ENCODE results near the gene ERGIC2.
A peak's percentile ranks its signal among the peaks of the same experiment; 100 is the strongest.

ERGIC2 gene

DNA sequence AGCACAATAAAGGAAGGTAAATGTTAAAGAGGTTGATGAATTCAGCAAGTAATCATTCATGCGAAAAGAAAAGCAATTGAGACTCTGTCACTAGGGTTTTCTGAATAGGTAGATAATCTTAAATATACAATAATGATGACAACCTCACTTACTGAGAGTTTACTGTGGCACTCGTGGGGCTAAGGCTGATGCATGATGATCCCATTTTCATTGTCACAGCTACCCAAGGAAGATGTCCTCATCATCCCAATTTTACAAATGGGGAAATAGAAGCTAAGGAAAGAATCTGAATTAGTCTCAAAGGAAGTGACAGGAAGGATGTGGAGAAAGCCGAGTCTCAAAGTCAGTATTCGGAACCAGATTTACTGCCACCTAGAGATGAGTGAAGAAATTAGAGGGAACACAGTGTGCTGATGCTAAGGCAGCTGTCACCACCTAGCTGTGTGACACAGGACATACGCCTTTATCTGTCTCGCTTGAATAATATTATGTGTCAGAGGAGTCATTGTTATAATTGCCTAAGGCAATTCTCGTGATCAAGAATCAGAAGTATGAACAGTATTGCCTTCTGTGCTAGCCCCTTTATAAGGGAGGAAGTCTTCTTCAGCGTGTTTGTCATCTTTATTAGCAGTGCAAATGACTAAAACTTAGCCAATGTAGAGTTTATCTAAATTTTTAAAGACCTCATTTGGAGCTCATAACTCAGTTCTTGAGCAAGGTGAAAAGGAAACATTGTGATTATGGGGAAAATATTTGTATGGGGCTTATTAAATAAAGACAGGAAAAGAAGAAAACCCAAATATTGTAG, 63.2 kb downstream of the ERGIC2 start:
- peak; percentile 50 for DNase-seq
- no peaks in the 10 kb centered on the region for H3K27me3 ChIP-seq (replicated peaks)

DNA sequence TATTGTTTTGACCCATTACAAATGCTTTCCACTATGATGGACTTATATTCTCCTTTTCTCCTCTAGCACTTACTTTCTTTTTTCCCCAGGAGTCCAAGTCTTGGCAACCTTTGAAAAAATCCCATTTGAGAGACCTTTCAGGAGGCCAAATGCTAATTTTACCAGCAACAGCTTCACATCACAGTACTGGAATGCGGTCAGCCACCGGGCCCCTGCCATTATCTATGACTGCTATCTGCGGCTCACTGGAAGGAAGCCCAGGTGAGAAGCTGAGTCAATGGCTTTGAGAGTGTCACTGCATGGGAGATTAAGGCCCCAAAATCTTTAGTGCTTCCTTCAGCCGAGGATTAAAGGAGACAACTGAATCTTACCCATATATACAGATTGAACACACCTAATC, 64.2 kb downstream of the ERGIC2 start:
- H3K27me3 ChIP-seq (replicated peaks): no peaks in the 10 kb centered on the region
- no peak overlapping the region for H3K27ac ChIP-seq
- TF ChIP-seq, protein P1, sequence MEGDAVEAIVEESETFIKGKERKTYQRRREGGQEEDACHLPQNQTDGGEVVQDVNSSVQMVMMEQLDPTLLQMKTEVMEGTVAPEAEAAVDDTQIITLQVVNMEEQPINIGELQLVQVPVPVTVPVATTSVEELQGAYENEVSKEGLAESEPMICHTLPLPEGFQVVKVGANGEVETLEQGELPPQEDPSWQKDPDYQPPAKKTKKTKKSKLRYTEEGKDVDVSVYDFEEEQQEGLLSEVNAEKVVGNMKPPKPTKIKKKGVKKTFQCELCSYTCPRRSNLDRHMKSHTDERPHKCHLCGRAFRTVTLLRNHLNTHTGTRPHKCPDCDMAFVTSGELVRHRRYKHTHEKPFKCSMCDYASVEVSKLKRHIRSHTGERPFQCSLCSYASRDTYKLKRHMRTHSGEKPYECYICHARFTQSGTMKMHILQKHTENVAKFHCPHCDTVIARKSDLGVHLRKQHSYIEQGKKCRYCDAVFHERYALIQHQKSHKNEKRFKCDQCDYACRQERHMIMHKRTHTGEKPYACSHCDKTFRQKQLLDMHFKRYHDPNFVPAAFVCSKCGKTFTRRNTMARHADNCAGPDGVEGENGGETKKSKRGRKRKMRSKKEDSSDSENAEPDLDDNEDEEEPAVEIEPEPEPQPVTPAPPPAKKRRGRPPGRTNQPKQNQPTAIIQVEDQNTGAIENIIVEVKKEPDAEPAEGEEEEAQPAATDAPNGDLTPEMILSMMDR (IDR thresholded peaks at IDR 0.05; ENCODE audit: low read depth, low read length, missing control alignments): no peak
- DNase-seq: peak; percentile 72
- H3K36me3 ChIP-seq (replicated peaks): no peaks in the 10 kb centered on the region
- no peak overlapping the region for H3K4me3 ChIP-seq (ENCODE audit: low read depth, low read length)
- in situ Hi-C loops (cut with HindIII; ENCODE audit: low pct_ligation_motif_present, low sequenced_read_pairs): no loop called here

More for the DNA sequence above, 63.2 kb downstream of the ERGIC2 start:
- Histone ChIP-seq H3K27ac (no peak overlapping the region), H3K36me3 (replicated peaks) (peaks cover 6% of the 10 kb centered on the region), H3K4me3 (ENCODE audit: low read depth, low read length) (no peak overlapping the region)
- in situ Hi-C loops (cut with HindIII; ENCODE audit: low pct_ligation_motif_present, low sequenced_read_pairs): no loop called here
- TF ChIP-seq, protein P1 (IDR thresholded peaks at IDR 0.05; ENCODE audit: low read depth, low read length, missing control alignments): peak; percentile 80

GRCh38 chr12:29314416-29314815, 66.6 kb downstream of the ERGIC2 start:
- in situ Hi-C loops (cut with HindIII; ENCODE audit: low pct_ligation_motif_present, low sequenced_read_pairs): no loop called here
- TF ChIP-seq, protein P1 (IDR thresholded peaks at IDR 0.05; ENCODE audit: low read depth, low read length, missing control alignments): no peak
- Histone ChIP-seq H3K4me3 (ENCODE audit: low read depth, low read length) (no peak overlapping the region), H3K27ac (no peak overlapping the region), H3K27me3 (replicated peaks) (no peaks in the 10 kb centered on the region), H3K36me3 (replicated peaks) (no peaks in the 10 kb centered on the region)
- no peak for DNase-seq

- no peaks in the 10 kb centered on the region for H3K27me3 ChIP-seq (replicated peaks)
- no peak overlapping the region for H3K4me3 ChIP-seq (ENCODE audit: low read depth, low read length)
- no peaks in the 10 kb centered on the region for H3K36me3 ChIP-seq (replicated peaks)
- no peak for DNase-seq
- in situ Hi-C loops (cut with HindIII; ENCODE audit: low pct_ligation_motif_present, low sequenced_read_pairs): no loop called here
- no peak overlapping the region for H3K27ac ChIP-seq
- TF ChIP-seq, protein P1 (IDR thresholded peaks at IDR 0.05; ENCODE audit: low read depth, low read length, missing control alignments): no peak
Measured at GRCh38 chr12:29310899-29311298, 70.1 kb downstream of the ERGIC2 start.

DNA sequence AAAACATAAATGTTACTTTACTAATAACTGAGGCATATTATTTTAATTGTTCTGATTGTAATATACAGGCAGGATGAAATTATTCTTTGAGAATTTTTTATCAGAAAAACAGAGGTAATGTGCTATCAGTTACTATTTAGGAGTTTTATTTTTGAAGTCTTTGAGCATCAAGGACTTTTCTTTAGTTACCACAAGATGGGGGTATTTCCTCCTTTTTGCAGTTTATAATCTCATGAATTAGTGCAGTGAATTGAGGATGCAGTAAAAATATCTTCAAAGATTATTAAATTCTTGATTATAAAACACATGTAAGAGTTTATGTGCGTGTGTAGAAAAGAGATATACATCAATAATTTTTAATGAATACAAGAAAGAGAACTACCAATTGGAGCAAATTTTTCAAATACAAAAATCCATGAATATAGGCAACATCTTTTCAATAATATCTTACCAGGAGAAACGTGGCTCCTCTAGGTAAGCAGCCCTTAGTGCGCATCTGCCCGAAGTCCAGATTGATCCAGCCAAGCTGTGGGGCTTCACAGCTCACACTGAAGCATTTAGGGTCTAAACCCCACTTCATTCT, 71.6 kb downstream of the ERGIC2 start:
- TF ChIP-seq, protein P1 (IDR thresholded peaks at IDR 0.05; ENCODE audit: low read depth, low read length, missing control alignments): peak; percentile 28
- no peaks in the 10 kb centered on the region for H3K27me3 ChIP-seq (replicated peaks)
- H3K27ac ChIP-seq: no peak overlapping the region
- DNase-seq: no peak
- no peak overlapping the region for H3K4me3 ChIP-seq (ENCODE audit: low read depth, low read length)
- H3K36me3 ChIP-seq (replicated peaks): no peaks in the 10 kb centered on the region
- in situ Hi-C loops (cut with HindIII; ENCODE audit: low pct_ligation_motif_present, low sequenced_read_pairs): no loop called here

Data from brain microvascular endothelial cell (primary cell).